ENCODE results near the gene HS6ST1. TPM values are rescaled to one million over a fixed set of nuclear protein-coding genes. Genes with fewer than 3 reads are reported as not detected.
A peak's percentile ranks its signal among the peaks of the same experiment; 100 is the strongest.
"Not testable (repeated sequence)": the region's sequence is repeated elsewhere in the genome, so short reads cannot be mapped to it uniquely, and the experiment has no call there.

The HS6ST1 gene
- total and polyA plus RNA-seq, 9 donors = 12.9 to 62.5 (median 45.3) TPM

GRCh38 chr2:128266463-128266862 is 52.2 kb downstream of the HS6ST1 start:
- intact Hi-C loops (cut with DNase I); H3K27ac ChIP-seq; H3K36me3 ChIP-seq; H3K4me3 ChIP-seq; H3K27me3 ChIP-seq; DNase-seq; H3K4me1 ChIP-seq (ENCODE audit: insufficient read depth); H3K9me3 ChIP-seq: not testable (repeated sequence)
- 90 to 98% (median 94%) methylated on average over 8 of the region's 8 CpGs for WGBS, 3 donors

GRCh38 chr2:128265608-128265993 is 53.1 kb downstream of the HS6ST1 start:
- H3K27ac ChIP-seq; H3K9me3 ChIP-seq; H3K36me3 ChIP-seq; H3K4me1 ChIP-seq (ENCODE audit: insufficient read depth); H3K4me3 ChIP-seq; intact Hi-C loops (cut with DNase I); H3K27me3 ChIP-seq; DNase-seq: not testable (repeated sequence)
- WGBS, 3 donors = 57 to 66% (median 60%) methylated on average over 4 of the region's 9 CpGs

GRCh38 chr2:128264881-128265607 is 53.6 kb downstream of the HS6ST1 start:
- no peaks in the 10 kb centered on the region for H3K27me3 ChIP-seq
- WGBS, 3 donors = 81 to 85% (median 81%) methylated on average over 12 of the region's 12 CpGs
- H3K4me1 ChIP-seq (ENCODE audit: insufficient read depth) = peaks cover 2% of the 10 kb centered on the region
- no peaks in the 10 kb centered on the region for H3K9me3 ChIP-seq
- H3K27ac ChIP-seq = no peak overlapping the region
- H3K4me3 ChIP-seq = no peak overlapping the region
- no peak for DNase-seq
- TF ChIP-seq POLR2A (IDR thresholded peaks at IDR 0.05) = no peak
- TF ChIP-seq EP300 (IDR thresholded peaks at IDR 0.05) = no peak
- TF ChIP-seq CTCF (IDR thresholded peaks at IDR 0.05) = no peak
- intact Hi-C loops (cut with DNase I) = no loop called here
- no peaks in the 10 kb centered on the region for H3K36me3 ChIP-seq

- H3K4me1 ChIP-seq (ENCODE audit: insufficient read depth) = no peaks in the 10 kb centered on the region
- DNase-seq = no peak
- H3K27me3 ChIP-seq = no peaks in the 10 kb centered on the region
- WGBS, 3 donors = 87 to 93% (median 88%) methylated on average over 9 of the region's 9 CpGs
- TF ChIP-seq EP300 (IDR thresholded peaks at IDR 0.05) = no peak
- TF ChIP-seq POLR2A (IDR thresholded peaks at IDR 0.05) = no peak
- no peak for TF ChIP-seq CTCF (IDR thresholded peaks at IDR 0.05)
- no peaks in the 10 kb centered on the region for H3K36me3 ChIP-seq
- no peak overlapping the region for H3K27ac ChIP-seq
- H3K9me3 ChIP-seq = no peaks in the 10 kb centered on the region
- intact Hi-C loops (cut with DNase I) = no loop called here
- no peak overlapping the region for H3K4me3 ChIP-seq
Observed at GRCh38 chr2:128263902-128264331, 54.8 kb downstream of the HS6ST1 start.

- no peaks in the 10 kb centered on the region for H3K4me1 ChIP-seq (ENCODE audit: insufficient read depth)
- intact Hi-C loops (cut with DNase I) = no loop called here
- no peak overlapping the region for H3K4me3 ChIP-seq
- 89 to 92% (median 90%) methylated on average over 20 of the region's 20 CpGs for WGBS, 3 donors
- TF ChIP-seq EP300 (IDR thresholded peaks at IDR 0.05) (no peak), CTCF (IDR thresholded peaks at IDR 0.05) (no peak), POLR2A (IDR thresholded peaks at IDR 0.05) (no peak)
- H3K27ac ChIP-seq = no peak overlapping the region
- H3K27me3 ChIP-seq = no peaks in the 10 kb centered on the region
- DNase-seq = peak in 1 of 5 donors; percentile 21
- H3K9me3 ChIP-seq = no peaks in the 10 kb centered on the region
- H3K36me3 ChIP-seq = no peaks in the 10 kb centered on the region
Observed at GRCh38 chr2:128262315-128263253, 56.1 kb downstream of the HS6ST1 start.
